ENCODE results near the gene GPBP1. TPM values are rescaled to one million over a fixed set of nuclear protein-coding genes. Genes with fewer than 3 reads are reported as not detected.
A peak's percentile ranks its signal among the peaks of the same experiment; 100 is the strongest.

The GPBP1 gene
- total and polyA plus RNA-seq, 2 donors (not counting 3 experiments of a cell fraction or from before 2014, with no cell fraction given): 11.7 to 57.4 TPM

DNA sequence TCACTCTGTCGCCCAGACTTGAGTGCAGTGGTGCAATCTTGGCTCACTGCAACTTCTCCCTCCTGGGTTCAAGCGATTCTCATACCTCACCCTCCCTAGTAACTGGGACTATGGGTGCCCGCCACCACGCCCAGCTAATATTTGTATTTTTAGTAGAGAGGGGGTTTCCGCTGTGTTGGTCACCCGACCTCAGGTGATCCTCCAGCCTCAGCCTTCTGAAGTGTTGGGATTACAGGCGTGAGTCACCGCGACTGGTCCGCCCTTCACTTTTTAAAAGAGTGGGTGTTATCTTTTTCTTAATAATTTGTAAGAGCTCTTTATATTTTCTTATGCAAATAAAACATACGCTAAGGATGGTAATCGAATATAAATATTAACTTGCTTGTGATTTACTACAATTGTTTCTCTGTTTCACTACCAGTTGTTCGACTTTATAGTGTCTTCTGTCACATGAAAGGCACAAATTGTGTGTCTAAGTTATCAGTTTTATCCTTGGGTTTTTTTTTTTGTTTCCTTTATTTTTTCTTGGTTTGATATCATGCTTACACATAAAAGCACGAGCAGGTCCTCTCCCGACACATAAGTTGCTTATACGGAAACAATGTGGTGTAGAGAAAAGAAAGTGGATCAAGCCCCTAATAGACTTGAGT lies 1.9 kb upstream of the GPBP1 start:
- no peak for TF ChIP-seq FOS (IDR thresholded peaks at IDR 0.05; ENCODE audit: borderline replicate concordance, insufficient read depth, low read length)
- TF ChIP-seq, protein P1, sequence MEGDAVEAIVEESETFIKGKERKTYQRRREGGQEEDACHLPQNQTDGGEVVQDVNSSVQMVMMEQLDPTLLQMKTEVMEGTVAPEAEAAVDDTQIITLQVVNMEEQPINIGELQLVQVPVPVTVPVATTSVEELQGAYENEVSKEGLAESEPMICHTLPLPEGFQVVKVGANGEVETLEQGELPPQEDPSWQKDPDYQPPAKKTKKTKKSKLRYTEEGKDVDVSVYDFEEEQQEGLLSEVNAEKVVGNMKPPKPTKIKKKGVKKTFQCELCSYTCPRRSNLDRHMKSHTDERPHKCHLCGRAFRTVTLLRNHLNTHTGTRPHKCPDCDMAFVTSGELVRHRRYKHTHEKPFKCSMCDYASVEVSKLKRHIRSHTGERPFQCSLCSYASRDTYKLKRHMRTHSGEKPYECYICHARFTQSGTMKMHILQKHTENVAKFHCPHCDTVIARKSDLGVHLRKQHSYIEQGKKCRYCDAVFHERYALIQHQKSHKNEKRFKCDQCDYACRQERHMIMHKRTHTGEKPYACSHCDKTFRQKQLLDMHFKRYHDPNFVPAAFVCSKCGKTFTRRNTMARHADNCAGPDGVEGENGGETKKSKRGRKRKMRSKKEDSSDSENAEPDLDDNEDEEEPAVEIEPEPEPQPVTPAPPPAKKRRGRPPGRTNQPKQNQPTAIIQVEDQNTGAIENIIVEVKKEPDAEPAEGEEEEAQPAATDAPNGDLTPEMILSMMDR (IDR thresholded peaks at IDR 0.05; ENCODE audit: extremely low read depth in 1 of 2, insufficient read depth in 1 of 2, low read depth in 1 of 2, low read length in 2 of 2): no peak
- TF ChIP-seq, protein P2, sequence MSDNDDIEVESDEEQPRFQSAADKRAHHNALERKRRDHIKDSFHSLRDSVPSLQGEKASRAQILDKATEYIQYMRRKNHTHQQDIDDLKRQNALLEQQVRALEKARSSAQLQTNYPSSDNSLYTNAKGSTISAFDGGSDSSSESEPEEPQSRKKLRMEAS (IDR thresholded peaks at IDR 0.05; ENCODE audit: insufficient read depth, insufficient read length): no peak
- no peak for TF ChIP-seq JUN (IDR thresholded peaks at IDR 0.05; ENCODE audit: borderline replicate concordance, insufficient read depth, insufficient read length, low read depth)
- no peak for TF ChIP-seq GATA2 (IDR thresholded peaks at IDR 0.05; ENCODE audit: insufficient read depth, insufficient read length, low read depth, low read length)
- TF ChIP-seq POLR2A (IDR thresholded peaks at IDR 0.05; ENCODE audit: low read depth, low read length): no peak
- no peak for TF ChIP-seq POLR2AphosphoS5 (IDR thresholded peaks at IDR 0.05; ENCODE audit: insufficient read depth, low read depth, low read length)
- no peak for TF ChIP-seq MYC (IDR thresholded peaks at IDR 0.05; ENCODE audit: low read depth, low read length)
- TF ChIP-seq EZH2 (IDR thresholded peaks at IDR 0.05; ENCODE audit: borderline replicate concordance, low read depth, low read length, severe bottlenecking): no peak
- Histone ChIP-seq H3K4me2 (ENCODE audit: insufficient read depth, low read length) (peak overlapping the region; percentile 99), H3K4me1 (ENCODE audit: control insufficient read depth, extremely low read depth, insufficient read depth, low read length) (peaks cover 18% of the 10 kb centered on the region), H4K20me1 (replicated peaks; ENCODE audit: control insufficient read depth, extremely low read depth, insufficient read depth, low read length) (peaks cover 10% of the 10 kb centered on the region), H2AFZ (ENCODE audit: low read depth, low read length) (peak overlapping the region; percentile 93), H3K36me3 (ENCODE audit: control insufficient read depth in 2 of 2, extremely low read depth in 1 of 2, insufficient read depth in 2 of 2, low read length in 2 of 2) (no peaks in the 10 kb centered on the region), H3K27me3 (ENCODE audit: control insufficient read depth in 2 of 2, insufficient read depth in 2 of 2, low read length in 2 of 2) (no peaks in the 10 kb centered on the region), H3K9me3 (replicated peaks; ENCODE audit: control insufficient read depth, insufficient read depth, low read length) (no peaks in the 10 kb centered on the region), H3K27ac (ENCODE audit: insufficient read depth, low read depth, low read length) (peak overlapping the region; percentile 94), H3K9ac (replicated peaks; ENCODE audit: extremely low read depth, insufficient read depth, low read length) (peak overlapping the region; percentile 89), H3K9me1 (replicated peaks; ENCODE audit: control insufficient read depth, extremely low read depth, insufficient read depth, low read length) (no peaks in the 10 kb centered on the region), H3K4me3 (replicated peaks in 1 of 3; ENCODE audit: insufficient read depth in 1 of 3, low read depth in 1 of 3, low read length in 3 of 3) (peak overlapping the region; percentile 77 to 96 (median 83)), H3K79me2 (ENCODE audit: control insufficient read depth, insufficient read depth, low read length) (peaks cover 29% of the 10 kb centered on the region)
- intact Hi-C loops (cut with micrococcal nuclease): loop anchor here (2.0 to 10.0 kb wide), 4 partner anchors 49 to 1290 kb away; partner anchors contain the start of genes MAP3K1 and PLK2
- dilution Hi-C loops (cut with MboI; ENCODE audit: extremely low pct_ligation_motif_present, low sequenced_read_pairs): no loop called here
- BruUV-seq (replicated peaks): no TSS peak
- ChIA-PET POLR2A (no interaction called here), CTCF (no interaction called here)
- DNase-seq (ENCODE audit: low read depth, low spot score) (no peak), FAIRE-seq (no peak)
